GM19099 (cell line): ENCODE measurements around the gene SP5.

Experiments used
- POLR2A ChIP-seq: IDR thresholded peaks from 3 replicates; pipeline ENCODE4 v1.6.1; 2011; ENCODE audit warnings: low read depth; ENCODE audit not compliant: insufficient read length; ENCODE audit errors: extremely low read depth

SP5 gene

GRCh38 chr2:170701011-170701410 lies 14.1 kb upstream of the SP5 start:
- TF ChIP-seq POLR2A = no peak

- no peak for TF ChIP-seq POLR2A
These were observed 11.2 kb upstream of the SP5 start for GRCh38 chr2:170703776-170704476.

DNA sequence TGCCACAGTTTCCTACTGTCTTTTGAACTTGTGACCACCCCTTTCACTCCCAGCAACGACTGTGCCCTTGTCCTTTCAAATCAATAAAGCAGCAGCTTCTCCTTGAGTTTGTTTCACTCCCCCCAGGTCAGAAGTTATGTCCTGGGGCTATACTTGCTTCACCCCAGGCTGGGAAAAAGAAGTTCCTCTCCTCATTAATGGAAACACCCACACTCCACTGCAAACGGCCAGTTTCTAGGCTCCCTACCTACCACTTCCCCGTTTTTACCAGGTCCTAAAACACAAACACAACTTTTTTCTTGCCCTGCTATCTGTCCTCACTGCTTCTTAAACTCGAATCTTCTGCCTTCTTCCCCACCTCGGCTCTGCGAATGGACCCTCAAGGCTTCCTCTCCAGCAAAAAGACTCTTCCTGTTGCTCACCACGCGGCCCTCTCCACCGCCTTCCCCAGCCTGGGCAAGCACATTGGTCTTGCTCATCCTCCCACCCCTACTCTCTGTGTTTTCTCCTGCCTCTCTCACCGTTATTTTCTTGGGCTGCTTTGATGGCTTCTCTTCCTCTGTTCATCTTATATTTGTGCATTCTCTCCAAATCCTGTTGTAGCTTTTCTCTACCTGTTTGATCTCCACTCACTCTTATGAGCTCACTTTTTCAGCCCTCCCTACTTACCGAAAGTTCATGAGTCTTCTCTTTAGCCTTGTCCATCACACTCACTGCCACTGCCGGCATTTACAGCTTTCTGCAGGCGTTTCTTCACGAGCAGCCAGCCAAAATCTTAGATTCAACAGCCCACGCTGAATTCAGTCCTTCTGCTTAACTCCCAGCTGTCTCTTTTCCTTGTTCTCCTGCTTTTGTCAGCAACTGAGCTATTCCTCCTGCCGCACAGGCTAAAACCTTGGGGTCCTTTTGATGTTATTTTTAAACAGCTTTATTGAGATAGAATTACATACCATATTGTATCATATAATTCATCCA lies 7.0 kb upstream of the SP5 start:
- TF ChIP-seq POLR2A = no peak

- TF ChIP-seq POLR2A = no peak
These were observed 4.5 kb upstream of the SP5 start for GRCh38 chr2:170710609-170710979.

DNA sequence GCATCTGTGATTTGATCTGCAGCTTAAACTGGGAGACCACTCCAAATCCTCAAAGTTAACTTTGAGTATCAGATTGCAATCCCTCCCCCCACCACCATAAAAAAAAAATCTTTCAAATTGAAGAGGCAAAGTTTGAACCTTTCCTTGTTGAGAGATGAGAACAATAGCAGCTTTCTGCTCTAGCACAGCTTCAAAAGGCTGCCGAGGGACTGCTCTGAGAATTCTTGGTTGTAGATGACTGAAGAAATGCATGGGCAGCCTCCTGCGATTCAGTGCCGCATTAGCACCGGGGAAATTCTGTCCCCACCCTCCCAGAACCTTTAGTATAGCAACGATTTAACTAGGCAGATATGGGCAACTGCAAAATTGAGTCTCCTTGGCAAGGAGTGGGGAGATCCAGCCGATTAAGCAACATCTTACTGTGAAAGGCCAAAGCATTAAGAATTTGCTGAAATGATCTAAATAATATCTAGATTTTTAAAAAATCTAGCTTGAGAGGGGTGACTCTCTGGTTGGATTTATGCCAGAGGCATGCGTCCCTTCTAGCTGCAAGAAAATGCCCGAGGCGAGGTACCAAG lies 3.9 kb upstream of the SP5 start:
- no peak for TF ChIP-seq POLR2A

DNA sequence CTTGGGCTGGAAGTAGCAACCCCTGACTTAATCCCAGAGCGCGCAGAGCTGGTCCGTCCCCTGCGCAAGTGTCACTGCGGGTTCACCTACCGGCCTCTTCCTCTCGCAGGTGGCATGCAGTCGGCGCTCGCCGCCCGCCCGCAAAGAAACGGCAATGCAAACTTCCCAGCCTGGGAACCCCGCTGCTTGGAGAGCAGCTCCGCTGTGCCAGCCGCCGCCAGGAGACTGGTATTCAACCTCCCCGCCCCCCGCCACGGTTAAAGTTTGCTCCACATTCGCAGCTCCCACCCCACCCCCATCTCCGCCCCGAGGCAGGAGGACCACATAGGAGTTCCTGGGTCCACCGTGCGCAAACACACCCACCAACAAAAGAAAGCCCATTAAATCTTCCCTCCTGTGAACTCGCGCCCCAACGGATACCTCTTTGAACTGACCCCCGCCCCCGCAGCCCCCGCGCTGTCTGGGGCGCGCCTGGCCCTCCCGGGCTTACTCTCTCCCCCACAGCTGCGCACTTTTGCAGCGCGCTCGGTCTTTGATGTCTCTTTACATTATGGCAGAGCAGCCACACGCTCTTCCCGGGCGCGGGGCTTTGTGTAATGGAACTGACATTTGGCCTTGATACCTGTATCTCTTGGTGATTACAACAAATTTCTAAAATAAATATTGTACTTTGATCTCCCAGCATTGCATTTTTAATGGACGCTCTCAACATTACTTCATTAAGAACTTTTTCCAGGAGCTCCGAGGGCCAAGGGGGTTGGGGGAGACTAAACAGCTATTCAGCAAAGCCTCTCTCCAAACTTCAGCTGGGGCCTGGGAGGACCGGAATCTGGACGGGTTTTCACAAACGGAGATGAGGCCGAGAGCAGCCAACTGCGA lies 3.1 kb upstream of the SP5 start:
- no peak for TF ChIP-seq POLR2A

DNA sequence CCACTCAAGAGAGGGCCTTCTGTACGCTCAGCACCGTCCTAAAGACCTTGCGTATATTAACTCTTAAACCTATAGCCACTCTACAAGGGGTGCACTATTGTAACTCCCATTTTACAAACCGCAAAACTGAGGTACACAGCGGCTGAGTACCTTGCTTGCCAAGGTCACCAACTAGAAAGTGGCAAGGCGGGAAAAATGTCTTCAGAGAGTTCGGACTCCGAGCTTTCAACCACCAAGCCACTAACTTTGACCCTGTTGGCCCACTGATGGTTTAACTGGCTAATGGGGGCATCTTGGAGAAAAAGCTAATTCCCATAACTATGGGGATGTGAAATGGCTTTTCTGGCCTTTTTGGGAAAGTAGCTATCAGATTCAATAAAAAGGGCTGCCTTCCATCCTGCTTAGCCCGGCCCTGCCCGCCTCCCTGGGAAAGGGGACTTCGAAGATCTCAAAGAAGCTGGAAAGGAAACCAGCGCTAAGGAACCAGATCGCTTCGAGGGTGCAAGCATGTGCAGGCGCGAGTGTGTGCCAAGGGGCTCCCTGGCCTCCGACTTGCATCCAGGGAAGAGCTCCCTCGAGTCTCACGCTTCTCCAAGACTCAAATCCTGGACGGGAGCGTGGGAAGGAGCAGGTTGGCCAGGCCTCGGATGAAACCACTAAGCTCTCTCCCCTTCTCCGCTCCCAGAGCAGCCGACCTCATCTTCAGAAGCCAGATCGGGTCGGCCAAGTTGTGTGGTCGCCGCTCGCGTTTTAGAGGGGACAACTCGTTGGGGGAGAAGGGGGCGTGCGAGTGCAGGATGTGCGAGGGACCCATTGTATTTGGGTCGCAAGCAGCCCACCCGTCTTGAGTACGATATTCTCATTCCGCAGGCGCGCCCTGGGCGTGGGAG lies 2.2 kb upstream of the SP5 start:
- TF ChIP-seq POLR2A = no peak

- TF ChIP-seq POLR2A = no peak
These were observed 1.4 kb upstream of the SP5 start for GRCh38 chr2:170713543-170714380.

GRCh38 chr2:170714381-170715061 lies 616 bp upstream of the SP5 start:
- TF ChIP-seq POLR2A = no peak

- no peak for TF ChIP-seq POLR2A
These were observed 1.0 kb downstream of the SP5 start for GRCh38 chr2:170715932-170716777.

DNA sequence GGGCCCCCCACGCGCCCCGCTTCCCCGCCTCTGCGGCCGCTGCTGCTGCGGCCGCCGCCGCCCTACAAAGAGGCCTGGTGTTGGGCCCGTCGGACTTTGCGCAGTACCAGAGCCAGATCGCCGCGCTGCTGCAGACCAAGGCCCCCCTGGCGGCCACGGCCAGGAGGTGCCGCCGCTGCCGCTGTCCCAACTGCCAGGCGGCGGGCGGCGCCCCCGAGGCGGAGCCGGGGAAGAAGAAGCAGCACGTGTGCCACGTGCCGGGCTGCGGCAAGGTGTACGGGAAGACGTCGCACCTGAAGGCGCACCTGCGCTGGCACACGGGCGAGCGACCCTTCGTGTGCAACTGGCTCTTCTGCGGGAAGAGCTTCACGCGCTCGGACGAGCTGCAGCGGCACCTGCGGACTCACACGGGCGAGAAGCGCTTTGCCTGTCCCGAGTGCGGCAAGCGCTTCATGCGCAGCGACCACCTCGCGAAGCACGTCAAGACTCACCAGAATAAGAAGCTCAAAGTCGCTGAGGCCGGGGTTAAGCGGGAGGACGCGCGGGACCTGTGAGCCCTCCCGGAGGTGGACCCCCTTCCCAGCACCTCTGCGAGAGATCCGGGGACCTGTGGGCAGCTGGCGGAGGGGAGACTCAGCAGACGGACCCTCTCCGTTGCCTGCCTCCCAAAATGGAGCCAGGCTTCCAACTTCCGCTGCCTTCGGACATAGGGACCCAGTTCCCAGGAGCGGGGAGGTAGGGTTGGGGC lies 1.9 kb downstream of the SP5 start:
- TF ChIP-seq POLR2A = no peak

DNA sequence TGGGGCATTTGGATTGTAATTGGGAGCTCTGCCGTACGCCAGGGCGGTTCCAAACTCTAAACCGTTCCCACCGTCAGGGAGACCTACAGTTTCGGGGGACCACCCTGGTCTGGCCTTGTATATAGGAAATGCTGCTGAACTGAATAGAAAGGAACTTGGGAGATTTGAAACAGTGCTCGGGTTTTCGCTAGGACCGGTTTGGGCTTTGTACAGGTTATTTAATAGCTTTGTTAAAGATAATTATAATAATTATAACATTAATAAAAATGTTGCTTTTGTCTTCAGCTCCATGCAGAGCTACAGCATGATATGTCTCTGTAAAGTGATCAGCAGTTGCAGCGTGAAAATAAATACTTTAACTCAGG lies 2.4 kb downstream of the SP5 start:
- TF ChIP-seq POLR2A = no peak
